GM12864 (cell line): ENCODE measurements around the gene RIT2.

Experiments
- DNase-seq: peaks from one replicate; pipeline ENCODE4 v3.0.0-alpha.2; 2011; ENCODE audit warnings: low read depth
- H3K4me3 ChIP-seq: 2 replicates; pipeline ENCODE4 v1.5.1; 2011; ENCODE audit warnings: mild to moderate bottlenecking, low read depth, low read length, control low read depth
- CTCF ChIP-seq: IDR thresholded peaks from 2 replicates; pipeline ENCODE4 v1.5.1; 2011; ENCODE audit warnings: low read depth, mild to moderate bottlenecking, moderate library complexity, low read length, control low read depth, inconsistent platforms; ENCODE audit errors: missing control alignments

RIT2 gene

GRCh38 chr18:42929857-42930256, 185.6 kb downstream of the RIT2 start:
- no peak for DNase-seq
- H3K4me3 ChIP-seq: no peak overlapping the region
- no peak for TF ChIP-seq CTCF

GRCh38 chr18:42929181-42929580, 186.3 kb downstream of the RIT2 start:
- no peak overlapping the region for H3K4me3 ChIP-seq
- no peak for DNase-seq
- TF ChIP-seq CTCF: no peak

- no peak overlapping the region for H3K4me3 ChIP-seq
- DNase-seq: no peak
- TF ChIP-seq CTCF: no peak
Observed at GRCh38 chr18:42925036-42925435, 190.4 kb downstream of the RIT2 start.

- no peak for DNase-seq
- no peak for TF ChIP-seq CTCF
- no peak overlapping the region for H3K4me3 ChIP-seq
Observed at GRCh38 chr18:42922363-42922762, 193.1 kb downstream of the RIT2 start.

- no peak for TF ChIP-seq CTCF
- H3K4me3 ChIP-seq: no peak overlapping the region
- DNase-seq: no peak
Observed at GRCh38 chr18:42921226-42921737, 194.2 kb downstream of the RIT2 start.

- no peak overlapping the region for H3K4me3 ChIP-seq
- DNase-seq: no peak
- TF ChIP-seq CTCF: no peak
Observed at GRCh38 chr18:42920621-42921020, 194.9 kb downstream of the RIT2 start.

GRCh38 chr18:42915299-42915698, 200.2 kb downstream of the RIT2 start:
- no peak for TF ChIP-seq CTCF
- H3K4me3 ChIP-seq: no peak overlapping the region
- DNase-seq: no peak
